Breast epithelium (tissue), 4 donors: ENCODE results near the gene SGCA. TPM values are rescaled to one million over a fixed set of nuclear protein-coding genes. Genes with fewer than 3 reads are reported as not detected.

Experiments
- DNase-seq, 2 donors: peaks; one replicate each; pipeline ENCODE4 v3.0.0-alpha.2; 2019; ENCODE audit warnings: low spot score in 2 of 2
- H3K27ac ChIP-seq, 2 donors: fragments of 200-600 bp; sonication (generic) in 1 of 2; one replicate each; pipeline ENCODE4 v1.5.1; 2016 to 2019; ENCODE audit warnings: mild to moderate bottlenecking in 1 of 2
- H3K27me3 ChIP-seq, 2 donors: fragments of 200-600 bp; sonication (generic) in 1 of 2; one replicate each; pipeline versions ENCODE4 v1.5.1 to v1.6.0; 2017 to 2019; ENCODE audit warnings: control low read depth in 1 of 2, mild to moderate bottlenecking in 1 of 2
- H3K36me3 ChIP-seq: fragments of 200-600 bp; one replicate; pipeline ENCODE4 v1.5.1; 2019
- H3K4me1 ChIP-seq, 2 donors: fragments of 200-600 bp; sonication (generic); one replicate each; pipeline ENCODE4 v1.5.1; 2016 to 2019; ENCODE audit warnings: control low read depth in 1 of 2
- H3K4me3 ChIP-seq, 3 donors: fragments of 200-600 bp; sonication (generic); 1 replicate in 2 of 3; 2 replicates in 1 of 3; pipeline ENCODE4 v1.5.1; 2016 to 2019; ENCODE audit warnings: mild to moderate bottlenecking in 3 of 3, moderate library complexity in 2 of 3
- H3K9me3 ChIP-seq, 2 donors: fragments of 200-600 bp; sonication (generic) in 1 of 2; one replicate each; pipeline ENCODE4 v1.5.1; 2016 to 2019; ENCODE audit warnings: control low read depth in 1 of 2
- CTCF ChIP-seq, 3 donors: fragments of 450-650 bp; IDR thresholded peaks; one replicate each; pipeline ENCODE4 v1.5.1; 2016 to 2017; ENCODE audit warnings: antibody characterized with exemption in 3 of 3, mild to moderate bottlenecking in 3 of 3, moderate library complexity in 3 of 3
- POLR2A ChIP-seq: fragments of 450-650 bp; IDR thresholded peaks from one replicate; pipeline ENCODE4 v1.6.1; 2016; ENCODE audit warnings: antibody characterized with exemption, mild to moderate bottlenecking, moderate library complexity
- POLR2AphosphoS5 ChIP-seq, 3 donors: sonication (generic); formaldehyde crosslinking; IDR thresholded peaks; one replicate each; pipeline ENCODE4 v1.6.1; 2017; ENCODE audit warnings: antibody characterized with exemption in 3 of 3
- intact Hi-C: fragments of 100-400 bp; cut with DNase I; formaldehyde crosslinking; loops from one replicate; pipeline ENCODE4 v1.15.1; 2023; ENCODE audit warnings: low total_unique reads
- total RNA-seq, 3 donors: library from RNA; depleted of rRNA; stranded (reverse); fragments of >200 nt; gene quantifications; one replicate each; pipeline ENCODE4 v1.1.0, GENCODE V29; 2016

SGCA gene
- total RNA-seq, 3 donors from 2014 or later, result 0.33 to 2.6 (median 0.73) TPM

- H3K36me3 ChIP-seq, result no peaks in the 10 kb centered on the region
- H3K27ac ChIP-seq, result peak overlapping the region; percentile 62 to 95
- DNase-seq, result no peak
- peaks cover 0 to 9% of the 10 kb centered on the region in 2 donors for H3K4me1 ChIP-seq
- intact Hi-C loops, result no loop called here
- H3K27me3 ChIP-seq, result no peaks in the 10 kb centered on the region
- no peak for TF ChIP-seq POLR2A
- TF ChIP-seq CTCF (IDR thresholded peaks at IDR 0.05), result no peak
- no peak for TF ChIP-seq POLR2AphosphoS5 (IDR thresholded peaks at IDR 0.05)
- no peaks in the 10 kb centered on the region for H3K9me3 ChIP-seq
- H3K4me3 ChIP-seq, result no peak overlapping the region
Observed at GRCh38 chr17:50219342-50219741, 53.5 kb downstream of the SGCA start.

- DNase-seq, result no peak
- intact Hi-C loops, result loop anchor here (2.0 kb wide), 1 partner anchor 47 kb away; no protein-coding TSS in a partner anchor
- no peaks in the 10 kb centered on the region for H3K9me3 ChIP-seq
- no peaks in the 10 kb centered on the region for H3K36me3 ChIP-seq
- no peak overlapping the region for H3K4me3 ChIP-seq
- peaks cover 0 to 9% of the 10 kb centered on the region in 2 donors for H3K4me1 ChIP-seq
- H3K27me3 ChIP-seq, result no peaks in the 10 kb centered on the region
- no peak for TF ChIP-seq POLR2AphosphoS5 (IDR thresholded peaks at IDR 0.05)
- TF ChIP-seq CTCF (IDR thresholded peaks at IDR 0.05), result no peak
- no peak for TF ChIP-seq POLR2A
- H3K27ac ChIP-seq, result peak overlapping the region; percentile 62 to 95
Observed at GRCh38 chr17:50219939-50220465, 54.2 kb downstream of the SGCA start.

- intact Hi-C loops, result loop anchor here (2.0 kb wide), 1 partner anchor 46 kb away; no protein-coding TSS in a partner anchor
- DNase-seq, result no peak
- H3K36me3 ChIP-seq, result no peaks in the 10 kb centered on the region
- peak overlapping the region; percentile 86 to 95 for H3K27ac ChIP-seq
- peaks cover 0 to 7% of the 10 kb centered on the region in 2 donors for H3K9me3 ChIP-seq
- H3K4me3 ChIP-seq, result no peak overlapping the region
- H3K4me1 ChIP-seq, result peaks cover 0 to 9% of the 10 kb centered on the region in 2 donors
- H3K27me3 ChIP-seq, result no peaks in the 10 kb centered on the region
- TF ChIP-seq POLR2A (no peak), CTCF (IDR thresholded peaks at IDR 0.05) (no peak), POLR2AphosphoS5 (IDR thresholded peaks at IDR 0.05) (no peak)
Observed at GRCh38 chr17:50220811-50221210, 55.0 kb downstream of the SGCA start.

GRCh38 chr17:50221266-50221863 is 55.6 kb downstream of the SGCA start:
- Histone ChIP-seq H3K27ac (peak overlapping the region; percentile 86 to 95), H3K27me3 (no peaks in the 10 kb centered on the region), H3K36me3 (no peaks in the 10 kb centered on the region), H3K9me3 (peaks cover 0 to 8% of the 10 kb centered on the region in 2 donors), H3K4me1 (peaks cover 0 to 9% of the 10 kb centered on the region in 2 donors), H3K4me3 (no peak overlapping the region)
- no peak for TF ChIP-seq POLR2A
- no peak for TF ChIP-seq CTCF (IDR thresholded peaks at IDR 0.05)
- no peak for TF ChIP-seq POLR2AphosphoS5 (IDR thresholded peaks at IDR 0.05)
- no peak for DNase-seq
- intact Hi-C loops, result loop anchor here (2.0 kb wide), 1 partner anchor 45 kb away; no protein-coding TSS in a partner anchor

GRCh38 chr17:50221864-50222545 is 56.2 kb downstream of the SGCA start:
- Histone ChIP-seq H3K27me3 (no peaks in the 10 kb centered on the region), H3K36me3 (no peaks in the 10 kb centered on the region), H3K4me1 (peaks cover 0 to 9% of the 10 kb centered on the region in 2 donors), H3K27ac (peak overlapping the region; percentile 86 to 95), H3K4me3 (no peak overlapping the region), H3K9me3 (peaks cover 0 to 13% of the 10 kb centered on the region in 2 donors)
- peak; percentile 22 to 71 (median 34) for TF ChIP-seq POLR2AphosphoS5 (IDR thresholded peaks at IDR 0.05)
- TF ChIP-seq CTCF (IDR thresholded peaks at IDR 0.05), result no peak
- peak in 1 of 2 donors; percentile 82 for DNase-seq
- intact Hi-C loops, result loop anchor here (2.0 kb wide), 1 partner anchor 45 kb away; no protein-coding TSS in a partner anchor
